ENCODE results near the gene LITAF.

Gene LITAF

GRCh38 chr16:11547118-11547916, 39.4 kb downstream of the LITAF start:
- no peak for DNase-seq

GRCh38 chr16:11546608-11547061, 40.1 kb downstream of the LITAF start:
- DNase-seq: no peak

- DNase-seq: no peak
Measured at GRCh38 chr16:11543661-11544393, 42.9 kb downstream of the LITAF start.

- DNase-seq: no peak
Measured at GRCh38 chr16:11542069-11542744, 44.5 kb downstream of the LITAF start.

GRCh38 chr16:11539641-11540050, 47.1 kb downstream of the LITAF start:
- no peak for DNase-seq

- DNase-seq: no peak
Measured at GRCh38 chr16:11538880-11539279, 47.8 kb downstream of the LITAF start.

- no peak for DNase-seq
Measured at GRCh38 chr16:11536104-11536866, 50.4 kb downstream of the LITAF start.

GRCh38 chr16:11535494-11535893, 51.2 kb downstream of the LITAF start:
- DNase-seq: no peak

GRCh38 chr16:11534262-11534661, 52.5 kb downstream of the LITAF start:
- no peak for DNase-seq

- DNase-seq: no peak
Measured at GRCh38 chr16:11533588-11533987, 53.1 kb downstream of the LITAF start.

GRCh38 chr16:11530171-11530940, 56.4 kb downstream of the LITAF start:
- no peak for DNase-seq

GRCh38 chr16:11529285-11529684, 57.4 kb downstream of the LITAF start:
- no peak for DNase-seq

- no peak for DNase-seq
Measured at GRCh38 chr16:11528053-11528452, 58.7 kb downstream of the LITAF start.

- DNase-seq: no peak
Measured at GRCh38 chr16:11526655-11527350, 59.9 kb downstream of the LITAF start.

- DNase-seq: no peak
Measured at GRCh38 chr16:11524098-11524760, 62.5 kb downstream of the LITAF start.

- no peak for DNase-seq
Measured at GRCh38 chr16:11521055-11521454, 65.7 kb downstream of the LITAF start.

- DNase-seq: no peak
Measured at GRCh38 chr16:11520442-11520841, 66.3 kb downstream of the LITAF start.

- no peak for DNase-seq
Measured at GRCh38 chr16:11517961-11518360, 68.8 kb downstream of the LITAF start.

GRCh38 chr16:11515540-11516430, 70.9 kb downstream of the LITAF start:
- DNase-seq: no peak

- DNase-seq: no peak
Measured at GRCh38 chr16:11514283-11514682, 72.4 kb downstream of the LITAF start.

Data from activated CD4-positive, alpha-beta T cell treated with anti-CD3 and anti-CD28 coated beads for 48 hours (primary cell).